ENCODE results near the gene LYRM7. TPM values are rescaled to one million over a fixed set of nuclear protein-coding genes. Genes with fewer than 3 reads are reported as not detected.

The LYRM7 gene
- total RNA-seq, 2 donors from 2014 or later, result 8.8 to 9.0 TPM

DNA sequence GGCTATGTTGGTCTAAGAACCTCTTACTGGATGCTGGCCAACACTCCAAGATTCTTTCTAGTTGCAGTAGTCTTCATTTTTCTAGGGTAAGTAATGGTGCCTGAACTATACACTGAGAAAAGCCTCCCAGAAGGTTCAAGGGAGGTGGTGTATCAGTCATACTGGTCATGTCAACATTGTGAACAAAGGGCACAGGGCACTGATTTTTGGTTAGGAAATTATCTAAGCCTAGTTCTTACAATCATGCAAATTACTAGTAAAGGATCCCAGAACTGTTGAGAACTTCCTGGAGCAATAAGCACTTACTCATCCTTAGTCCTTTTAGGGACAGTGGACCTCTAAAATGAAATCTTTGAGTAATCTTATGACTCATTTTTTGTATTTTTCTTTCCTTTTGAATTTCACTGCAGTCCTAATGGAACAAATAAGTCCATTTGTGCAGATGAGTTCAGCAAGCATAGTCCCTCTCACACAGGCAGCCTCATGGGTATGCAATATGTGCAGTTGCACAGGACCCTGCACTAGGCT is 72.0 kb downstream of the LYRM7 start:
- Mint-ChIP-seq H3K36me3 (ENCODE audit: low read depth) (no peaks in the 10 kb centered on the region), H3K27me3 (ENCODE audit: insufficient read depth) (no peaks in the 10 kb centered on the region), H3K4me3 (no peak overlapping the region), H3K4me1 (no peaks in the 10 kb centered on the region), H3K27ac (no peak overlapping the region), H3K9me3 (peaks cover 7% of the 10 kb centered on the region)
- H3K36me3 ChIP-seq (ENCODE audit: control insufficient read depth, insufficient read depth, low read length), result no peaks in the 10 kb centered on the region
- no peaks in the 10 kb centered on the region for H3K4me1 ChIP-seq (ENCODE audit: control insufficient read depth, insufficient read depth, low read length)
- no peak overlapping the region for H3K9ac ChIP-seq (ENCODE audit: extremely low read depth, low read length, poor library complexity, severe bottlenecking)
- H3K27me3 ChIP-seq (ENCODE audit: control insufficient read depth, insufficient read depth, low read length, poor library complexity, severe bottlenecking), result no peaks in the 10 kb centered on the region
- TF ChIP-seq, protein P1, sequence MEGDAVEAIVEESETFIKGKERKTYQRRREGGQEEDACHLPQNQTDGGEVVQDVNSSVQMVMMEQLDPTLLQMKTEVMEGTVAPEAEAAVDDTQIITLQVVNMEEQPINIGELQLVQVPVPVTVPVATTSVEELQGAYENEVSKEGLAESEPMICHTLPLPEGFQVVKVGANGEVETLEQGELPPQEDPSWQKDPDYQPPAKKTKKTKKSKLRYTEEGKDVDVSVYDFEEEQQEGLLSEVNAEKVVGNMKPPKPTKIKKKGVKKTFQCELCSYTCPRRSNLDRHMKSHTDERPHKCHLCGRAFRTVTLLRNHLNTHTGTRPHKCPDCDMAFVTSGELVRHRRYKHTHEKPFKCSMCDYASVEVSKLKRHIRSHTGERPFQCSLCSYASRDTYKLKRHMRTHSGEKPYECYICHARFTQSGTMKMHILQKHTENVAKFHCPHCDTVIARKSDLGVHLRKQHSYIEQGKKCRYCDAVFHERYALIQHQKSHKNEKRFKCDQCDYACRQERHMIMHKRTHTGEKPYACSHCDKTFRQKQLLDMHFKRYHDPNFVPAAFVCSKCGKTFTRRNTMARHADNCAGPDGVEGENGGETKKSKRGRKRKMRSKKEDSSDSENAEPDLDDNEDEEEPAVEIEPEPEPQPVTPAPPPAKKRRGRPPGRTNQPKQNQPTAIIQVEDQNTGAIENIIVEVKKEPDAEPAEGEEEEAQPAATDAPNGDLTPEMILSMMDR (conservative IDR thresholded peaks at IDR 0.05), result no peak
- H3K4me3 ChIP-seq (ENCODE audit: low read length), result no peak overlapping the region
- no peak for DNase-seq
- H3K9me3 ChIP-seq (ENCODE audit: control insufficient read depth, low read length), result no peaks in the 10 kb centered on the region
- no peak overlapping the region for H3K27ac ChIP-seq (ENCODE audit: low read depth, low read length)

DNA sequence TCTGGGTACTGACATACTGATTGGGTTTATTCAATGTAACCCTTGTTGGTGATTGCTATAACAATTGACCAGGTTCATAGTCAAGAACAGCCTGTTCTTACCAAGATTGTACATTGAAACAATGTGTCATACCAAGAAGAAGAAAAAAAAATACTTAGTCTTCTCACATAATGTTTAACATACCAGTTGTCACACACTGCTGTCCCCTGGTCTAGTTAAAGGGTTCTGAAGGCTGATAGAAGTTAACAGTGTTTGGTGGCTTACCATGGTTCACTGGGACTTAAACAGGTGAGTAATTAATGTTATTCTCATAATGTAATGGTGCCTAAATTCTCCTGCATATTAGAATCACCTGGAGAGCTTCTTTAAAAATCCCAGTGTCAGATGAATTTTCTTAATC is 74.6 kb downstream of the LYRM7 start:
- Histone ChIP-seq H3K27ac (ENCODE audit: low read depth, low read length) (no peak overlapping the region), H3K9ac (ENCODE audit: extremely low read depth, low read length, poor library complexity, severe bottlenecking) (no peak overlapping the region), H3K9me3 (ENCODE audit: control insufficient read depth, low read length) (no peaks in the 10 kb centered on the region), H3K27me3 (ENCODE audit: control insufficient read depth, insufficient read depth, low read length, poor library complexity, severe bottlenecking) (no peaks in the 10 kb centered on the region), H3K4me3 (ENCODE audit: low read length) (no peak overlapping the region), H3K36me3 (ENCODE audit: control insufficient read depth, insufficient read depth, low read length) (no peaks in the 10 kb centered on the region), H3K4me1 (ENCODE audit: control insufficient read depth, insufficient read depth, low read length) (no peaks in the 10 kb centered on the region)
- no peaks in the 10 kb centered on the region for H3K4me1 Mint-ChIP-seq
- H3K4me3 Mint-ChIP-seq, result no peak overlapping the region
- H3K36me3 Mint-ChIP-seq (ENCODE audit: low read depth), result no peaks in the 10 kb centered on the region
- peaks cover 7% of the 10 kb centered on the region for H3K9me3 Mint-ChIP-seq
- DNase-seq, result no peak
- no peaks in the 10 kb centered on the region for H3K27me3 Mint-ChIP-seq (ENCODE audit: insufficient read depth)
- TF ChIP-seq, protein P1 (conservative IDR thresholded peaks at IDR 0.05), result no peak
- H3K27ac Mint-ChIP-seq, result no peak overlapping the region

DNA sequence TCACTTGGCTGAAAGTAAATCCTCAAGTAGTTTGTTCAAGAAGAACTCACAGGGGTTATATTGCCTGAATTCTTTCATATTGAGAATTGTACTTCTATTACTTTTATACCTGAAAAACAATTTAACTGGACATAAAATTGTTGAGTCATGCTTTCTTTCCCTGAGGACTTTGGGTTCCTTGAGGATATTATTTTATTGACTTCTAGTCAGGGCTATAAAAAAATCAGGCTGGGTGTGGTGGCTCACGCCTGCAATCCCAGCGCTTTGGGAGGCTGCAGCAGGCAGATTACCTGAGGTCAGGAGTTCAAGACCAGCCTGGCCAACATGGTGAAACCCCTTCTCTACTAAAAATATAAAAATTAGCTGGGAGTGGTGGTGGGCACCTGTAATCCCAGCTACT is 75.2 kb downstream of the LYRM7 start:
- H3K4me1 Mint-ChIP-seq, result no peaks in the 10 kb centered on the region
- Histone ChIP-seq H3K4me1 (ENCODE audit: control insufficient read depth, insufficient read depth, low read length) (no peaks in the 10 kb centered on the region), H3K36me3 (ENCODE audit: control insufficient read depth, insufficient read depth, low read length) (no peaks in the 10 kb centered on the region), H3K9me3 (ENCODE audit: control insufficient read depth, low read length) (no peaks in the 10 kb centered on the region), H3K27ac (ENCODE audit: low read depth, low read length) (no peak overlapping the region), H3K9ac (ENCODE audit: extremely low read depth, low read length, poor library complexity, severe bottlenecking) (no peak overlapping the region), H3K27me3 (ENCODE audit: control insufficient read depth, insufficient read depth, low read length, poor library complexity, severe bottlenecking) (no peaks in the 10 kb centered on the region), H3K4me3 (ENCODE audit: low read length) (no peak overlapping the region)
- H3K27ac Mint-ChIP-seq, result no peak overlapping the region
- no peak overlapping the region for H3K4me3 Mint-ChIP-seq
- no peaks in the 10 kb centered on the region for H3K36me3 Mint-ChIP-seq (ENCODE audit: low read depth)
- peaks cover 7% of the 10 kb centered on the region for H3K9me3 Mint-ChIP-seq
- no peaks in the 10 kb centered on the region for H3K27me3 Mint-ChIP-seq (ENCODE audit: insufficient read depth)
- 88 to 100% methylated on average over 1 to 2 of the region's 2 CpGs for WGBS, 2 experiments (ENCODE audit: insufficient coverage in 1 of 2, insufficient read length in 1 of 2)
- TF ChIP-seq, protein P1 (conservative IDR thresholded peaks at IDR 0.05), result no peak
- DNase-seq, result no peak
